ENCODE results near the gene GRM8.

GRM8 gene

DNA sequence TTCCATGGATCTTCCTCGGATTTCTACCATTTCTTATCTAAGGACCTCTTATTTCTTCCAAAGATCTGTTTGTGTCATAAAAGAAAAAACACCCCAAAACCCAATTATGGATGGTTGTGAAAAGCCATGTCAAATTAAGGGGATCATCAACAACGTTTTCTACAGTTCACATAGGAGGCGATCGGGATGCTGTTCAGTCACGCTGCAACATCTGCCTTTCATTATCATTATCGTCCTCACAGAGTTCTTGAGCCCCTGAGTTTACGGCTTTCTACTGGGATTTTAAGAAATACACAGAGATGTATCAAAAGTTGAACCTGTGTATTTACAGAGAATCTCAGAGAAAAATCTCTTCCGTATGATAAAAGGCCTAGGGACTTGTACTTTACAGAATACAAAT lies 101.4 kb downstream of the GRM8 start:
- no peak for DNase-seq (ENCODE audit: low read depth in 2 of 2, low spot score in 1 of 2)

GRCh38 chr7:127150543-127150942 lies 102.2 kb downstream of the GRM8 start:
- no peak for DNase-seq (ENCODE audit: low read depth in 2 of 2, low spot score in 1 of 2)

DNA sequence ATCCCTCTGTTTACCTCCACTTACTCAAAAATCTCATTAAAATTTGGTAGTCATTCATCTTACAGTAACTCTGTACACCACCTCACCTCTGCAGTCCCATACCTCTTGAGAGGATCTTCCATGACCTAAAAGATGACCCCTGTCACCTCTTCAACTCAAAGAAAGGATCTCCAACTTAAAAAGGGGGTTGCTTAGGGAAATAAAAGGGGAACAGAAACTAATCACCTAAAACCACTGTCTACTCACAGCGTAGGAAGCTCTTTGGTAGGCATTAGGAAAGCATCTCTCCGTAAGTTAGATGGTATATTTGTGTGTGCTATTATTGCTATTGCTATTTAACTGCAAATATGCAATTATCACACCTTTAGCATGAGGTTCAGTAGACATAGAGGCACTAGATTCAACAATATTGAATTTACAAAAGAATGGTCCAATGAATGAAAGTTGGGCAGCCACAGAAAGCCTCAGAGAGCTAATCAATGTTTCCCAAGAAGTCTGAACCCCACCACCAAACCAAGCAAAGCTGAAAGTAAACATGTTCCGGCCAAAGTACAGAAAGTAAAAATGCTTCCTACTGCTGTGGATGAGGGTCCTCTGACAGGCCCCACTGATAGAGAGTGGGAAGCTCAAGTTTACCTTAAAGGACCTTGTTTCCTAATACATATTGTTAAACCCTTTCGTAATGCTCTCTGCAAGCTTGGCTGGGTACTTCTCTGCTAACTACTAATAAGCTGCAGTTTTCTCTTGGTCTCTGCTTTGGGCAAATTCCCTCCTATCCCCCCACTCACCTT lies 105.8 kb downstream of the GRM8 start:
- no peak for DNase-seq (ENCODE audit: low read depth in 2 of 2, low spot score in 1 of 2)

GRCh38 chr7:127137146-127137545 lies 115.6 kb downstream of the GRM8 start:
- DNase-seq (ENCODE audit: low read depth in 2 of 2, low spot score in 1 of 2): no peak

- DNase-seq (ENCODE audit: low read depth in 2 of 2, low spot score in 1 of 2): no peak
These were observed 116.8 kb downstream of the GRM8 start for GRCh38 chr7:127135871-127136485.

GRCh38 chr7:127123220-127123619 lies 129.5 kb downstream of the GRM8 start:
- no peak for DNase-seq (ENCODE audit: low read depth in 2 of 2, low spot score in 1 of 2)

GRCh38 chr7:127119517-127119916 lies 133.2 kb downstream of the GRM8 start:
- DNase-seq (ENCODE audit: low read depth in 2 of 2, low spot score in 1 of 2): no peak

DNA sequence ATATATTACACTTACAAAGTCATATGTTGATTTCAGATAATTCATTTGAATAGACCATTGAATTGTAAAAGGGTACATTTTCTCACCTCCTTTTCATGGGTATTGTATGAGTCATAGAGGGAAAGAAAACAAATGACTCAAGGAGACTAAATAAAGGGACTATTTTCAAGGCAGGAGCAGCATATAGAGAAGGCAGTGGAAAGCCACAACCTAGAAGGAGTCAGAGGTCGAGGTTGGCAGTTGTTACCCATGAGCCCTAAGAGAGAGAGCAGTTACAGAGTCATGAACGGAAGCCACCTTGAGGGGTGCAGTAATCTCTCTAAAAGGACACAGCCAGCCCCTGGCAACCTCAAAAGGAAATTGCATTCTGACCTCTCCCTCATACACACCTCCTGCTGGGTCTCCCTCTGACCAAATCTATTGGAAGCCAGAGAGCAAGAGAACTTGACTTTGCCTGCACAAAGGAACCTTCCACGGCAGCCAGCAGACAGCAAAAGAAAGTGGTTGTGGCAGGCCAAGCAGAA lies 137.9 kb downstream of the GRM8 start:
- no peak for DNase-seq (ENCODE audit: low read depth in 2 of 2, low spot score in 1 of 2)

GRCh38 chr7:127107601-127108007 lies 145.1 kb downstream of the GRM8 start:
- no peak for DNase-seq (ENCODE audit: low read depth in 2 of 2, low spot score in 1 of 2)

- DNase-seq (ENCODE audit: low read depth in 2 of 2, low spot score in 1 of 2): no peak
These were observed 159.4 kb downstream of the GRM8 start for GRCh38 chr7:127093340-127093739.

DNA sequence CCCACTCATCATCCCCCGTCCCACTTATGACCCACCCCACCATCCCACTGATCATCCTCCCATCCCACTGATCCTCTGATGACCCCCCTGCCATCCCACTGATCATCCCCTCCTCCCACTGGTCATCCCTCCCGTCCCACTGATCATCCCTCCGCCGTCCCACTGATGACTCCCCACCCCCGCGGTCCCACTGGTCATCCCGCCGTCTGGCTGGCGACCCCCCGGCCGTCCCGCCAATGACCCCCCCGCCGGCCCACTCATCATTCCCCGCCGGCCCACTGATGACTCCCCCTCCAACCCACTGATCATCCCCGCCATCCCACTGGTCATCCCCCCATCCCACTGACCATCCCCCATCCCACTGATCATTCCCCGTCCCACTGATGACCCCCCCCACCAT lies 161.1 kb downstream of the GRM8 start:
- no peak for DNase-seq (ENCODE audit: low read depth in 2 of 2, low spot score in 1 of 2)

DNA sequence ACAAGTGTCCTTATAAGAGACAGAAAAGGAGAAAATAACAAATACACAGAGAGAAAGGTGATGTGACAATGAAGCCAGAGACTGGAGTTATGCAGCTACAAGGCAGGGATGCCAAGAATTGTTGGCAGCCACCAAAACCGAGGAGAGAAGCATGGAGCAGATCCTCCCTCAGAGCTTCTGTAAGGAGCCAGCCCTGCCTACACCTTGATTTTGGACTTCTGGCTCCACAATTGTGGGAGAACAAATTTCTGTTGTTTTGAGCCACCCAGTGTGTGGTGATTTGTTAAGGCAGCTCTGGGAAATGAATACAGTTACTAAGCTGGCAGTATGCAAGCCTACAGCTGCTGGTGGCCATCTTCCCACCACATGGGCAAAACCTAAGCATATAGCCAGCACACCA lies 163.6 kb downstream of the GRM8 start:
- DNase-seq (ENCODE audit: low read depth in 2 of 2, low spot score in 1 of 2): no peak

DNA sequence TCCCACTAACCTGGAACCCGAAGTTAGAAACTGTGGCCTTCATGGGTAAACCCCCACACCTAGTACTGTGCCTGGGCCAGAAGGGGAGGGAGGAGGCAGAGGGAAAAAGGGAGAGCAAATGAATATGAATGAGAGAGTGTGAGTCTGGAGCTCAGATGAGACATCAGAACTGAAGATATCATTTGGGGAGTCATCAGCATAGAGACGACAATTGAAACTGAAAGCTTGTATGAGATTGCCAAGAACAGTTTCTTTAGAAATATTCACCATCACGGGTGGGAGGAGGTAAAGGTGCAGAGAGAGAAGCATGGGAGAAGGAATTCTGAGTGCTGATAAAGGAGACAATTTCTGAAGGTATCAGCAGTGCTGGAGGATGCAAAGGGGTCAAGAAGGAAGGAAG lies 171.2 kb downstream of the GRM8 start:
- no peak for DNase-seq (ENCODE audit: low read depth in 2 of 2, low spot score in 1 of 2)

DNA sequence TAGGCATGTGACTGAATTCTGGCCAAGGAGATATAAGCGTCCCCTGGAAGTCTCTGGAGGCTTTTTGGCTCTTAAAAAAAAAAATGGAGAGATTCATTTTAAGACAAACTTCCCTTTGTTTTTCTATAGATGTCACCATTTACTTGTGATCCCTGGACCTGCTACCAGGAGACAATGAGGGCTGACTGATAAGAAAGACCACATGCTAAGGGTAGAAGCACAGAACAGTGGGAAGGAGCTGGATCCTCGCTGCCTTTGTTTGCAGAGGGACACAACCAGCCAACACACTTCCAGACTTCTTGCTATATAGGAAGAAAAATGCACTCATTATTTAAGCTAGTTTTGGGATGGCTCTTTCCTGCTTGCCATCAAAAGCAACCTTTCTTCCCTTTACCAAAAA lies 172.2 kb downstream of the GRM8 start:
- DNase-seq (ENCODE audit: low read depth in 2 of 2, low spot score in 1 of 2): no peak

GRCh38 chr7:127066974-127067373 lies 185.8 kb downstream of the GRM8 start:
- DNase-seq (ENCODE audit: low read depth in 2 of 2, low spot score in 1 of 2): no peak

DNA sequence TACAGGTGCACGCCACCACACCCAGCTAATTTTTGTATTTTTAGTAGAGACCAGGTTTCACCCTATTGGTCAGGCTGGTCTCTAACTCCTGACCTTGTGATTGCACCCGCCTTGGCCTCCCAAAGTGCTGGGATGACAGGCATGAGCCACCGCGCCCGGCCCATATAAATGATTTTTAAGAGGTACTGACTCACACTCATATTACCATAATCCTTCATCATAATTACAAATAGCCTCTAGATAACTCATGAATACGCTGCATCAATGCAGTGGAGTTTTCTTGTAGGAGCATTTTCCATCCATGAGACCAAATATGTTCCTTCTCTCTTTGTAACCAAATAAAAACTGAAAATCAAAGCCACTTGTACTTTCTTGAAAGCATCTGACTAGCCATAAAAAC lies 193.3 kb downstream of the GRM8 start:
- DNase-seq (ENCODE audit: low read depth in 2 of 2, low spot score in 1 of 2): no peak

GRCh38 chr7:127057918-127058317 lies 194.8 kb downstream of the GRM8 start:
- DNase-seq (ENCODE audit: low read depth in 2 of 2, low spot score in 1 of 2): no peak

DNA sequence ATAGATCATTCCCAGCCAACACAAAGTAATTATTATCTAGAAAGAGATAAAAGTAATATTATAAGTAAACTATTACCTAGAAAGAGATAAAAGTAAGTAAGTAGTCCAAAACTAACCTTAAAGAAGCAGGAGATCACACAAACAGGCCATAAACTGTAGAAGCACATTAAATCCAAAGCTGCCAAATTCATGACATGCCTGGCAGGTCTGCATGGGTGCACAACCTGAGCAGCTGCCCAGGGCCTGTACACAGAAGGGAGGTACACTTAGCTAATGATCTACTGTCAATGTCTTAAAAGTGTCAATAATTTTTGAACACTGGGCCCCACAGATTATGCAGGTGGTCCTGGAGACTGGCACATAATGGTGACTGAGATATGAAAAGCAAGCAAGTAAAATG lies 196.5 kb downstream of the GRM8 start:
- no peak for DNase-seq (ENCODE audit: low read depth in 2 of 2, low spot score in 1 of 2)

GRCh38 chr7:127047521-127047920 lies 205.2 kb downstream of the GRM8 start:
- no peak for DNase-seq (ENCODE audit: low read depth in 2 of 2, low spot score in 1 of 2)

GRCh38 chr7:127041689-127042452 lies 210.9 kb downstream of the GRM8 start:
- DNase-seq (ENCODE audit: low read depth in 2 of 2, low spot score in 1 of 2): no peak

DNA sequence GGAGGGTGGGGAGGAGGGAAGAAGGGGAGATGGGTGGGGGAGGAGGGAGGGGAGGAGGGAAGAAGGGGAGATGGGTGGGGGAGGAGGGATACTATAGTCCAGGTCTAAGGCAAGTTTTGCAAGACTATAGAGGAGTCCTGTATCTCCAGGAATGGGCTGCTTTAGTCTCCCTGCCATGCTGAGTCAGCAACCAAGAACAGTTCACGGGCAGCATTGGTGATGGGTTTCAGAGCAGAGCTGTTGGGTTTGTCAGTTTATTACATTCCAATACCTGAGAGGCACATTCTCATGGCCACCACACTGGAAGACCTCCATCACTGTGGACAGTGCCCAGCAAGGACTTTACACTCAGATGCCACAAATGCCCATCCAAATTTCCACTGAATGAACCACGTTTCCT lies 212.7 kb downstream of the GRM8 start:
- no peak for DNase-seq (ENCODE audit: low read depth in 2 of 2, low spot score in 1 of 2)

DNA sequence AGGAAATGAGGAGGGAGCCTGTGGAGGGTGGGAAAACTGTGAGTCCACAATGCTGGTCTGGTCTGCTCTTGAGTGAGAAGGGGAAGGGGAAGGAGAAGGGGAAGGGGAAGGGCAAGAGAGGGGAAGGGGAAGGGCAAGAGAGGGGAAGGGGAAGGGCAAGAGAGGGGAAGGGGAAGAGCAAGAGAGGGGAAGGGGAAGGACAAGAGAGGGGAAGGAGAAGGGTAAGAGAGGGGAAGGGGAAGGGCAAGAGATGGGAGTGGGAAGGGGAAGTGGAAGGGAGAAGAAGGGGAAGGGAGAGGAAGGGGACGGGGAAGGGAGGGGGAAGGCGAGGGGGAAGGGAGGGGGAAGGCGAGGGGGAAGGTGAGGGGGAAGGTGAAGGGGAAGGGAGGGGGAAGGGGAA lies 213.2 kb downstream of the GRM8 start:
- DNase-seq (ENCODE audit: low read depth in 2 of 2, low spot score in 1 of 2): no peak

Data from stimulated activated CD8-positive, alpha-beta memory T cell treated with anti-CD3 and anti-CD28 coated beads, Interleukin-4, amount 100 ng/mL, for 1 hour (primary cell).